ENCODE results near the gene PICALM.

DNA sequence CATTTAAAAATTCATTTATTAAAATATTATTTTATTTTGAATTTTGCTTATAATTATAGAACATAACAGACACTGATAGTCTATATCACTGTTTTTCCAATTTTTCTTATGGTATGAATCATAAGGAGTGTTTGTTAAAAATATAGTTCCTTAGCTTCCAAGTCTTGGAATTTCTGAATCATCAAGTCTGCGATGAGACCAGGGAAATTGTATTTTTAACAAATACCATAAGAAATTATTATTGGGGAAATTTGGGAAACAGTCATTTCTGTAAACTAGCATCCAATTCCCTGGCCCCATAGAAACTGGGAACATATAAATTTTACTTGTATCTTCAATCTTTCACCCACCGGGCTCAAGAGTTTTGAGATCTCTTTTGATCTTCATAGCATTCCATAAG, 38.0 kb upstream of the PICALM start:
- TF ChIP-seq, protein P1, sequence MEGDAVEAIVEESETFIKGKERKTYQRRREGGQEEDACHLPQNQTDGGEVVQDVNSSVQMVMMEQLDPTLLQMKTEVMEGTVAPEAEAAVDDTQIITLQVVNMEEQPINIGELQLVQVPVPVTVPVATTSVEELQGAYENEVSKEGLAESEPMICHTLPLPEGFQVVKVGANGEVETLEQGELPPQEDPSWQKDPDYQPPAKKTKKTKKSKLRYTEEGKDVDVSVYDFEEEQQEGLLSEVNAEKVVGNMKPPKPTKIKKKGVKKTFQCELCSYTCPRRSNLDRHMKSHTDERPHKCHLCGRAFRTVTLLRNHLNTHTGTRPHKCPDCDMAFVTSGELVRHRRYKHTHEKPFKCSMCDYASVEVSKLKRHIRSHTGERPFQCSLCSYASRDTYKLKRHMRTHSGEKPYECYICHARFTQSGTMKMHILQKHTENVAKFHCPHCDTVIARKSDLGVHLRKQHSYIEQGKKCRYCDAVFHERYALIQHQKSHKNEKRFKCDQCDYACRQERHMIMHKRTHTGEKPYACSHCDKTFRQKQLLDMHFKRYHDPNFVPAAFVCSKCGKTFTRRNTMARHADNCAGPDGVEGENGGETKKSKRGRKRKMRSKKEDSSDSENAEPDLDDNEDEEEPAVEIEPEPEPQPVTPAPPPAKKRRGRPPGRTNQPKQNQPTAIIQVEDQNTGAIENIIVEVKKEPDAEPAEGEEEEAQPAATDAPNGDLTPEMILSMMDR (IDR thresholded peaks at IDR 0.05; ENCODE audit: low read depth, low read length), result no peak
- TF ChIP-seq, protein P2, sequence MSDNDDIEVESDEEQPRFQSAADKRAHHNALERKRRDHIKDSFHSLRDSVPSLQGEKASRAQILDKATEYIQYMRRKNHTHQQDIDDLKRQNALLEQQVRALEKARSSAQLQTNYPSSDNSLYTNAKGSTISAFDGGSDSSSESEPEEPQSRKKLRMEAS (IDR thresholded peaks at IDR 0.05; ENCODE audit: low read depth, low read length), result no peak
- TF ChIP-seq POLR2A (IDR thresholded peaks at IDR 0.05; ENCODE audit: extremely low read depth, insufficient read length), result no peak

Data from NB4 (cell line).